Skin epidermis (tissue), 12 donors: ENCODE results near the gene TLR5.
A peak's percentile ranks its signal among the peaks of the same experiment; 100 is the strongest.

Experiments
- H3K27ac ChIP-seq, 21 experiments: fragments of 200-600 bp; sonication (generic) in 11 of 21; one replicate each; pipeline ENCODE4 v1.5.0; 2020; ENCODE audit warnings: mild to moderate bottlenecking in 3 of 21, inconsistent platforms in 2 of 21, moderate library complexity in 2 of 21
- H3K4me3 ChIP-seq, 7 experiments: fragments of 200-600 bp; sonication (generic) in 2 of 7; one replicate each; pipeline ENCODE4 v1.5.0; 2020; ENCODE audit warnings: inconsistent platforms in 2 of 7, mild to moderate bottlenecking in 2 of 7, moderate library complexity in 1 of 7

TLR5 gene

GRCh38 chr1:223152399-223152798 is 9.4 kb upstream of the TLR5 start:
- Histone ChIP-seq H3K4me3 (no peak overlapping the region), H3K27ac (no peak overlapping the region)

GRCh38 chr1:223150443-223150842 is 7.4 kb upstream of the TLR5 start:
- Histone ChIP-seq H3K27ac (no peak overlapping the region), H3K4me3 (no peak overlapping the region)

GRCh38 chr1:223147873-223148272 is 4.8 kb upstream of the TLR5 start:
- no peak overlapping the region for H3K27ac ChIP-seq
- H3K4me3 ChIP-seq: no peak overlapping the region

- H3K4me3 ChIP-seq: no peak overlapping the region
- no peak overlapping the region for H3K27ac ChIP-seq
Observed at GRCh38 chr1:223147409-223147808, 4.4 kb upstream of the TLR5 start.

GRCh38 chr1:223146745-223147144 is 3.7 kb upstream of the TLR5 start:
- Histone ChIP-seq H3K27ac (no peak overlapping the region), H3K4me3 (no peak overlapping the region)

GRCh38 chr1:223144914-223145313 is 1.9 kb upstream of the TLR5 start:
- H3K27ac ChIP-seq: peak overlapping the region in 1 of 21 experiments; percentile 7
- H3K4me3 ChIP-seq: no peak overlapping the region

- H3K4me3 ChIP-seq: no peak overlapping the region
- peak overlapping the region in 6 of 21 experiments; percentile 73 to 83 (median 78) for H3K27ac ChIP-seq
Observed at GRCh38 chr1:223144431-223144830, 1.4 kb upstream of the TLR5 start.

- peak overlapping the region in 5 of 7 experiments; percentile 46 to 53 (median 51) for H3K4me3 ChIP-seq
- peak overlapping the region in 20 of 21 experiments; percentile 11 to 83 (median 76) for H3K27ac ChIP-seq
Observed at GRCh38 chr1:223143537-223144248, 645 bp upstream of the TLR5 start.

- H3K4me3 ChIP-seq: peak overlapping the region; percentile 44 to 53 (median 47)
- H3K27ac ChIP-seq: peak overlapping the region in 19 of 21 experiments; percentile 11 to 83 (median 77)
Observed at GRCh38 chr1:223142269-223142668, 779 bp downstream of the TLR5 start.

- peak overlapping the region in 18 of 21 experiments; percentile 22 to 83 (median 58) for H3K27ac ChIP-seq
Observed at GRCh38 chr1:223140611-223141405, 2.2 kb downstream of the TLR5 start.

GRCh38 chr1:223137455-223138085 is 5.5 kb downstream of the TLR5 start:
- Histone ChIP-seq H3K4me3 (no peak overlapping the region), H3K27ac (peak overlapping the region in 7 of 21 experiments; percentile 4 to 83 (median 19))

More at GRCh38 chr1:223140611-223141405, 2.2 kb downstream of the TLR5 start:
- H3K4me3 ChIP-seq: no peak overlapping the region

GRCh38 chr1:223136086-223136485 is 7.0 kb downstream of the TLR5 start:
- Histone ChIP-seq H3K4me3 (no peak overlapping the region), H3K27ac (peak overlapping the region in 13 of 21 experiments; percentile 7 to 83 (median 50))

- Histone ChIP-seq H3K4me3 (no peak overlapping the region), H3K27ac (peak overlapping the region in 17 of 21 experiments; percentile 2 to 83 (median 53))
Observed at GRCh38 chr1:223135176-223135942, 7.7 kb downstream of the TLR5 start.

GRCh38 chr1:223133824-223134435 is 9.1 kb downstream of the TLR5 start:
- Histone ChIP-seq H3K27ac (peak overlapping the region in 20 of 21 experiments; percentile 30 to 83 (median 60)), H3K4me3 (peak overlapping the region in 6 of 7 experiments; percentile 13 to 37 (median 22))

- peak overlapping the region in 14 of 21 experiments; percentile 37 to 83 (median 66) for H3K27ac ChIP-seq
- H3K4me3 ChIP-seq: peak overlapping the region in 3 of 7 experiments; percentile 24 to 37 (median 30)
Observed at GRCh38 chr1:223133306-223133823, 9.7 kb downstream of the TLR5 start.

GRCh38 chr1:223129229-223129901 is 13.7 kb downstream of the TLR5 start:
- Histone ChIP-seq H3K27ac (no peak overlapping the region), H3K4me3 (peak overlapping the region in 1 of 7 experiments; percentile 15)

- no peak overlapping the region for H3K4me3 ChIP-seq
- H3K27ac ChIP-seq: no peak overlapping the region
Observed at GRCh38 chr1:223126741-223127140, 16.3 kb downstream of the TLR5 start.

GRCh38 chr1:223125766-223126165 is 17.3 kb downstream of the TLR5 start:
- H3K27ac ChIP-seq: no peak overlapping the region
- H3K4me3 ChIP-seq: no peak overlapping the region
